HL-60 (cell line): ENCODE results near the gene TRIM22.

ENCODE experiments used
- DNase-seq, 2 experiments: peaks; one replicate each; pipeline ENCODE4 v3.0.0-alpha.2; 2010 to 2020; ENCODE audit warnings: low read depth in 1 of 2, low spot score in 1 of 2
- H3K27ac ChIP-seq: fragments of 250-450 bp; sonication (Bioruptor Pico); replicated peaks from 2 replicates; pipeline ENCODE4 v1.5.1; 2020; ENCODE audit warnings: mild to moderate bottlenecking, moderate library complexity
- H3K27me3 ChIP-seq: fragments of 250-450 bp; sonication (Bioruptor Pico); 2 replicates; pipeline ENCODE4 v1.5.1; 2021; ENCODE audit warnings: mild to moderate bottlenecking, moderate library complexity; ENCODE audit not compliant: insufficient read depth, poor library complexity, severe bottlenecking
- H3K4me3 ChIP-seq: replicated peaks from 2 replicates; pipeline ENCODE4 v1.5.1; 2011; ENCODE audit warnings: mild to moderate bottlenecking, control low read depth, low read length; ENCODE audit not compliant: insufficient read depth
- CTCF ChIP-seq: IDR thresholded peaks from one replicate; pipeline ENCODE4 v1.5.1; 2011; ENCODE audit warnings: low read length, control low read depth, inconsistent platforms; ENCODE audit not compliant: insufficient read depth
- GABPA ChIP-seq: IDR thresholded peaks from 2 replicates; pipeline ENCODE4 v1.6.1; 2012; ENCODE audit warnings: low read depth
- POLR2AphosphoS5 ChIP-seq: IDR thresholded peaks from 2 replicates; pipeline ENCODE4 v1.6.1; 2012; ENCODE audit warnings: low read depth
- REST ChIP-seq: IDR thresholded peaks from 2 replicates; pipeline ENCODE4 v1.6.1; 2012; ENCODE audit warnings: low read depth; ENCODE audit not compliant: insufficient replicate concordance
- SPI1 ChIP-seq: IDR thresholded peaks from 2 replicates; pipeline ENCODE4 v1.6.1; 2012; ENCODE audit warnings: low read depth, mild to moderate bottlenecking, borderline replicate concordance

The TRIM22 gene

GRCh38 chr11:5738431-5738830, 48.8 kb downstream of the TRIM22 start:
- DNase-seq: no peak
- Histone ChIP-seq H3K27me3 (no peaks in the 10 kb centered on the region), H3K27ac (no peak overlapping the region), H3K4me3 (no peak overlapping the region)
- no peak for TF ChIP-seq SPI1
- no peak for TF ChIP-seq GABPA
- no peak for TF ChIP-seq POLR2AphosphoS5
- TF ChIP-seq CTCF: no peak
- TF ChIP-seq REST: no peak

GRCh38 chr11:5746614-5747013, 57.0 kb downstream of the TRIM22 start:
- H3K27me3 ChIP-seq: no peaks in the 10 kb centered on the region
- no peak overlapping the region for H3K4me3 ChIP-seq
- H3K27ac ChIP-seq: no peak overlapping the region
- TF ChIP-seq REST: no peak
- no peak for TF ChIP-seq SPI1
- TF ChIP-seq CTCF: no peak
- no peak for TF ChIP-seq POLR2AphosphoS5
- TF ChIP-seq GABPA: no peak
- DNase-seq: no peak

GRCh38 chr11:5749836-5750235, 60.2 kb downstream of the TRIM22 start:
- Histone ChIP-seq H3K4me3 (no peak overlapping the region), H3K27ac (no peak overlapping the region), H3K27me3 (no peaks in the 10 kb centered on the region)
- DNase-seq: no peak
- TF ChIP-seq CTCF (no peak), SPI1 (no peak), POLR2AphosphoS5 (no peak), GABPA (no peak), REST (no peak)
